ENCODE results near the gene RTL10. TPM values are rescaled to one million over a fixed set of nuclear protein-coding genes. Genes with fewer than 3 reads are reported as not detected.

Gene RTL10
- total and polyA plus RNA-seq, 2 of the 8 experiments (the other 6 are each of a cell fraction or from before 2014, with no cell fraction given), result 11.5 to 18.8 TPM

DNA sequence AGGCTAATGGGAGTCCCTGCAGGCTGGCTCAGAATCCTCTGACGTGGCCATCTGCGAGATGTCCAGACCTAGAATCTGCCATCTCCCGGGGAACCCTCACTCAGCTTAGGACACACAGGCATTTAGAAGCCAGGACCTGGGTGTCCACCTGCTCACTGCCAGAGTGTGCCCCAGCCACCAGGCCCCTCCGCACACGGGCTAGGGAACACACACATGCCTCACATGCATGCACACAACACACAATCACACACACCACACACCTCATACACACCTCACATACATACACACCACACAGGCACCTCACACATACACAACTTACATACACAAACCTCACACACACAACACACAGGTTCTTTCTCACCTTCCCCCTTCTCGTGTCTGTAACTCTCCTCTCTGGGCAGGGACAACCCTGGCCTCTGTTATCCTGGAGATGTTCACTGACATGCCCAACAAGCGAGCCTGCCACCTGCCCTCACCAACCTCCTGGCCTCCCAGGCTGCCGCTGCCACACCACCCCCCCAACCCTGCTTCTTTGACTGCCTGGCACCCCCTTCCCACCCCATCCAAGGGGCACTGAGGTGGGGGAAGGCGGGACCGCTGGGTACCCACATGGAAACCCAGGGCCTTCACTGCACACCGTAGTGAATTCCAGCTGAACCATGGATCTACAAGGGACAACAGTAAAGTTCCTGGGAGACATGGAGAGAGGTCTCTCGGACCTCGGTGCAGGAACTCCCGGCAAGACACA, 38.1 kb downstream of the RTL10 start (continued):
- TF ChIP-seq, protein P1, sequence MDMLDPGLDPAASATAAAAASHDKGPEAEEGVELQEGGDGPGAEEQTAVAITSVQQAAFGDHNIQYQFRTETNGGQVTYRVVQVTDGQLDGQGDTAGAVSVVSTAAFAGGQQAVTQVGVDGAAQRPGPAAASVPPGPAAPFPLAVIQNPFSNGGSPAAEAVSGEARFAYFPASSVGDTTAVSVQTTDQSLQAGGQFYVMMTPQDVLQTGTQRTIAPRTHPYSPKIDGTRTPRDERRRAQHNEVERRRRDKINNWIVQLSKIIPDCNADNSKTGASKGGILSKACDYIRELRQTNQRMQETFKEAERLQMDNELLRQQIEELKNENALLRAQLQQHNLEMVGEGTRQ (IDR thresholded peaks at IDR 0.05; ENCODE audit: low read length), result no peak
- TF ChIP-seq TAF1 (IDR thresholded peaks at IDR 0.05; ENCODE audit: low read depth, low read length) (no peak), NANOG (IDR thresholded peaks at IDR 0.05; ENCODE audit: insufficient read depth, low read depth, low read length, poor library complexity, severe bottlenecking) (no peak), POU5F1 (IDR thresholded peaks at IDR 0.05; ENCODE audit: low read depth, low read length) (no peak)
